SK-N-SH treated with all-trans-retinoic acid at 6 μM for 48 hours (cell line): ENCODE results near the gene ZNF683.

Experiments
- ATAC-seq: fragments of 200-7000 bp; cut with Tn5 transposase; 3 replicates; pipeline ENCODE4 v1.9.1; 2020; ENCODE audit warnings: mild to moderate bottlenecking, moderate library complexity
- ARNTL ChIP-seq: fragments of 450-650 bp; formaldehyde crosslinking; IDR thresholded peaks from 2 replicates; pipeline ENCODE4 v1.5.0; 2020; ENCODE audit warnings: low read depth, mild to moderate bottlenecking, moderate library complexity, borderline replicate concordance
- BACH2 ChIP-seq: fragments of 250-450 bp; sonication (Bioruptor Pico); IDR thresholded peaks from 2 replicates; pipeline ENCODE4 v1.9.0; 2021; ENCODE audit warnings: mild to moderate bottlenecking, borderline replicate concordance
- CREB5 ChIP-seq: fragments of 250-450 bp; sonication (Bioruptor Pico); IDR thresholded peaks from 2 replicates; pipeline ENCODE4 v1.5.1; 2020; ENCODE audit warnings: low read depth, mild to moderate bottlenecking, moderate library complexity
- CSDC2 ChIP-seq: fragments of 250-450 bp; sonication (Bioruptor Pico); IDR thresholded peaks from 2 replicates; pipeline ENCODE4 v1.5.0; 2020; ENCODE audit warnings: mild to moderate bottlenecking, moderate library complexity
- CSRNP3 ChIP-seq: fragments of 250-450 bp; sonication (Bioruptor Pico); IDR thresholded peaks from 2 replicates; pipeline ENCODE4 v1.5.1; 2021; ENCODE audit warnings: mild to moderate bottlenecking, moderate library complexity
- ESRRG ChIP-seq: fragments of 250-450 bp; sonication (Bioruptor Pico); IDR thresholded peaks from 2 replicates; pipeline ENCODE4 v1.6.1; 2021; ENCODE audit warnings: mild to moderate bottlenecking
- GLIS3 ChIP-seq: fragments of 250-450 bp; sonication (Bioruptor Pico); IDR thresholded peaks from 2 replicates; pipeline ENCODE4 v1.5.0; 2020; ENCODE audit warnings: mild to moderate bottlenecking, moderate library complexity
- ISL1 ChIP-seq: fragments of 250-450 bp; sonication (Bioruptor Pico); IDR thresholded peaks from 2 replicates; pipeline ENCODE4 v2.1.2; 2022; ENCODE audit warnings: mild to moderate bottlenecking, moderate library complexity
- OSR1 ChIP-seq: fragments of 250-450 bp; sonication (Bioruptor Pico); IDR thresholded peaks from 2 replicates; pipeline ENCODE4 v1.8.0; 2022; ENCODE audit warnings: moderate library complexity, mild to moderate bottlenecking, inconsistent platforms
- PATZ1 ChIP-seq: fragments of 250-450 bp; sonication (Bioruptor Pico); IDR thresholded peaks from 2 replicates; pipeline ENCODE4 v1.8.0; 2020; ENCODE audit warnings: mild to moderate bottlenecking, moderate library complexity, borderline replicate concordance
- RARB ChIP-seq: fragments of 250-450 bp; sonication (Bioruptor Pico); IDR thresholded peaks from 2 replicates; pipeline ENCODE4 v1.8.0; 2021; ENCODE audit warnings: mild to moderate bottlenecking, moderate library complexity
- SNAI2 ChIP-seq: fragments of 250-450 bp; sonication (Bioruptor Pico); IDR thresholded peaks from 2 replicates; pipeline ENCODE4 v1.5.0; 2020; ENCODE audit warnings: mild to moderate bottlenecking, moderate library complexity
- TCF4 ChIP-seq: fragments of 250-450 bp; sonication (Bioruptor Pico); IDR thresholded peaks from 2 replicates; pipeline ENCODE4 v1.8.0; 2021; ENCODE audit warnings: mild to moderate bottlenecking, moderate library complexity, borderline replicate concordance
- TOX ChIP-seq: fragments of 250-450 bp; sonication (Bioruptor Pico); IDR thresholded peaks from 2 replicates; pipeline ENCODE4 v1.8.0; 2021; ENCODE audit warnings: mild to moderate bottlenecking, moderate library complexity, borderline replicate concordance
- TSHZ2 ChIP-seq: fragments of 250-450 bp; sonication (Bioruptor Pico); IDR thresholded peaks from 2 replicates; pipeline ENCODE4 v1.5.0; 2020; ENCODE audit warnings: mild to moderate bottlenecking, moderate library complexity
- ZC3H10 ChIP-seq: fragments of 250-450 bp; sonication (Bioruptor Pico); IDR thresholded peaks from 2 replicates; pipeline ENCODE4 v1.5.1; 2021; ENCODE audit warnings: mild to moderate bottlenecking, moderate library complexity
- ZFP3 ChIP-seq: fragments of 250-450 bp; sonication (Bioruptor Pico); IDR thresholded peaks from 2 replicates; pipeline ENCODE4 v1.5.0; 2020; ENCODE audit warnings: mild to moderate bottlenecking, moderate library complexity
- ZFP30 ChIP-seq: fragments of 450-650 bp; formaldehyde crosslinking; IDR thresholded peaks from 2 replicates; pipeline ENCODE4 v1.5.0; 2022; ENCODE audit warnings: mild to moderate bottlenecking, moderate library complexity
- ZNF565 ChIP-seq: fragments of 450-650 bp; formaldehyde crosslinking; conservative IDR thresholded peaks from 2 replicates; pipeline ENCODE4 v1.5.0; 2020; ENCODE audit warnings: low read depth, mild to moderate bottlenecking, moderate library complexity
- ZNF8 ChIP-seq: fragments of 450-650 bp; formaldehyde crosslinking; IDR thresholded peaks from 2 replicates; pipeline ENCODE4 v1.5.0; 2020; ENCODE audit warnings: mild to moderate bottlenecking, moderate library complexity

ZNF683 gene

DNA sequence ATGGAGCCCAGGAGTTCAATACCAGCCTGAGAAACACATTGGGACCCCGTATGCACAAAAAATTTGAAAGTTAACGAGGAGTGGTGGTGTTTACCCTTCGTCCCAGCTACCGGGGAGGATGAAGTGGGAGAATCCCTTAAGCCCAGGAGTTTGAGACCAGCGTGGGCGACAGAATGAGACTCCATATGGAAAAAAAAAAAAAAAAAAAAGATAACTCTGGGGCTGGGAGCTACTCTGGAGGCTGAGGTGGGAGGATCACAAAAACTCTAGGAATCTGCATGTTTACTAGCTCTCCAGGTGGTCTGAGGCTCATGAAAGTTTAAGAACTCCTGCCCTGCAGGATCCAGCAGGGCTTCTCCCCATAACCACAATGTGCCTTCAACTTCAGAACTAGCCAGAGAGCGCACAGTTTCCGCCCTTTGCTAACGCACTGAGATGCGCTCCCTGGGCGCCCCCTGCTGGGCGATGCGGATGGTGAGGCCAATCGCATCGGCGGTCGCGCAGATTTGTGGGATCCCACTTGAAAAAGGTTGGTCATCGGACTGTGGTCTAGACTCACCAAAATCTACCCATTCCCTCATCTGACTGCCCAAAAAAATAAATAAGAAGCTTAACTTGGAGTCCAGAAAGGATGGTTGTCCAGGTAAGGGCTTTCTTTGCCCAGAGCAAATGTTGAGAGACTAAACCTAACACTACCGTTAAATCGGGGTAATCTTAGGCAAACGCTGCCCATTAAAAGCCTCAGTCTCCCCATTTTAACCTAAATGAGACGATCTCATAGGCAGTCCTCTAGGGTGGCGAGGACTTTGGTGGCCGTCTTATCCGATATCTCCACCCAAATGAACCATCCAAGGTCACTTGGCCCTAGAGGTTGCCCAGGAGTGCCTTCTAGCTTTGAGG lies 8.8 kb downstream of the ZNF683 start:
- no peak for TF ChIP-seq ARNTL (CRISPR knock-in tag)
- no peak for TF ChIP-seq ZNF8
- TF ChIP-seq ZFP30 (CRISPR knock-in tag): no peak
- TF ChIP-seq SNAI2: no peak
- no peak for TF ChIP-seq CSDC2 (CRISPR knock-in tag)
- TF ChIP-seq TOX (CRISPR knock-in tag): no peak
- no peak for TF ChIP-seq GLIS3 (CRISPR knock-in tag)
- no peak for TF ChIP-seq ZNF565 (CRISPR knock-in tag)
- no peak for TF ChIP-seq TSHZ2 (CRISPR knock-in tag)
- TF ChIP-seq TCF4 (CRISPR knock-in tag): no peak
- TF ChIP-seq ESRRG (CRISPR knock-in tag): no peak
- TF ChIP-seq BACH2 (CRISPR knock-in tag): no peak
- TF ChIP-seq ZFP3 (CRISPR knock-in tag): no peak
- TF ChIP-seq CREB5 (CRISPR knock-in tag): no peak
- TF ChIP-seq RARB (CRISPR knock-in tag): no peak
- no peak for TF ChIP-seq CSRNP3 (CRISPR knock-in tag)
- TF ChIP-seq OSR1 (CRISPR knock-in tag): no peak
- ATAC-seq: peak; percentile 90

DNA sequence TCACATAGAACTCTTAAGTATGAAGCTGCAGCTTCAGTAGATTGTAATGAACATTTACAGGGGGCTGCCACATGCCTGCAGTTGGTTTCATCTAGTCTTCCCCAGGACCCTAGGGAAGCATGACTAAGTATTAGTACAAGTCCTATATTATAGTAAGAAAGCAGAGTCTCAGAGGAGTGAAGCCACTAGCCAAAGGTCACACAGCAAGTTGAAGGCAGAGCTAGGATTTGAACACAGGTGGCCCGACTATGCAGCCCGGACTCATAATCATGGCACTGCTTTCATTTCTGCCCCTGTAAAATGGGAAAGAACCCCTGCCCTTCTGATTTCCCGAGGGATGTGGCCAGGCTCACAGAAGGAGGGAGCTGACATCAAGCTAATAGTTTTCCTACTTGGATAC lies 10.2 kb downstream of the ZNF683 start:
- TF ChIP-seq ISL1 (CRISPR knock-in tag) (no peak), RARB (CRISPR knock-in tag) (no peak), CSDC2 (CRISPR knock-in tag) (no peak), SNAI2 (no peak), ZC3H10 (no peak)
- TF ChIP-seq, all 23 proteins: peak for 0
- no peak for ATAC-seq

- no peak for ATAC-seq
- TF ChIP-seq ZFP30 (CRISPR knock-in tag): no peak
- no peak for TF ChIP-seq PATZ1
Measured at GRCh38 chr1:26361605-26362122, 10.9 kb downstream of the ZNF683 start.

DNA sequence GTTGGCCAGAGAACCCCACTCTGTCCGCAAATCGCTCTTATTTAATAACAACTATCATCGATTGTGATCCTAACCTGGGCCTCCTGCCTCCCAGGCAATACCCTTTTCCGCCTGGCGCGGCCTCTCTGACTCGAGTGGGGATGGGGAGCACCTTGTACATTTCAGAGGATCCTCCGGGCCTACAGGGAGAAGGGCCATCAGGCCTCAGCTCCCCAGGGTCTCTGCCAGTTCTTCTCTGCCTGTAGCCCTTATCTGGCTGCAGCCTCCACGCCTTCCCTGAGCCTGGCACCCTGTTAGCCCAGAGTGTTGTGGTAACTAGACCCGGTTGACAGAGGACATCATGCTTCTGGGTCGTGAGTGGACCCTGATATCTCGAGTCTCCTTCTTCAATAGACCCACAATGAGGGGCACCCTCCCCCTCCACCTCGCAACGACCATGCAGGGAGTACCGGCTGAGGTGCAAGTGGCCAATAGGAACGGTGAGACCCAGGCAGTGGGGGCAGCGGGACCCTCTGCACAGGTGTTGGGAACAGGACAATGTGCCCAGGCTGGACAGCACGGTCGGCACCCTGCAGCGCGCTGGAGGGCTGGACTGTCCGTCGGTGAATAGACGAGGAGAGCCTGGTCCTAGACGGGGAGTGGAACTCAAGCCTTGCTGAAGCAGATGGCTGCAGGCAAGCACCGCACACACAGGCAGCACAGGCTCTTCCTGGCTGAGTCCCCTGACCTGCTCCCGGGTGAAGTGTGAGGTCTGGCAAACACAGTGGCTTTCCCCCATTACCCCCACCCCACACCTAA lies 11.5 kb downstream of the ZNF683 start:
- TF ChIP-seq CSDC2 (CRISPR knock-in tag): no peak
- no peak for TF ChIP-seq ISL1 (CRISPR knock-in tag)
- no peak for TF ChIP-seq GLIS3 (CRISPR knock-in tag)
- ATAC-seq: no peak
